Measurements from ENCODE around the gene CENPL.
"Not testable (repeated sequence)": the region's sequence is repeated elsewhere in the genome, so short reads cannot be mapped to it uniquely, and the experiment has no call there.

Gene CENPL

GRCh38 chr1:173823781-173824314 lies 835 bp downstream of the CENPL start:
- Histone ChIP-seq H3K18ac (ENCODE audit: low read length) (peak overlapping the region; percentile 28), H3K79me2 (ENCODE audit: control insufficient read depth, insufficient read depth, low read length, poor library complexity) (peaks cover 3% of the 10 kb centered on the region), H2BK120ac (ENCODE audit: insufficient read depth, low read length, poor library complexity) (peak overlapping the region; percentile 40), H4K8ac (ENCODE audit: low read depth, low read length) (peak overlapping the region; percentile 78), H3K14ac (ENCODE audit: low read length) (peak overlapping the region; percentile 48), H3K4ac (ENCODE audit: low read depth, low read length) (peak overlapping the region; percentile 37), H4K12ac (ENCODE audit: low read depth, low read length) (peak overlapping the region; percentile 71), H2BK12ac (ENCODE audit: low read length) (no peak overlapping the region), H3K27ac (ENCODE audit: low read depth, low read length) (peak overlapping the region; percentile 75), H3K79me1 (ENCODE audit: low read length) (peaks cover 7% of the 10 kb centered on the region), H3K9ac (ENCODE audit: low read length) (peak overlapping the region; percentile 71), H3K4me1 (ENCODE audit: control insufficient read depth in 1 of 2, insufficient read depth in 2 of 2, low read length in 2 of 2) (peaks cover 0 to 1% of the 10 kb centered on the region in 2 experiments), H3K36me3 (ENCODE audit: control insufficient read depth in 1 of 2, insufficient read depth in 2 of 2, low read length in 2 of 2) (no peaks in the 10 kb centered on the region), H3K9me3 (ENCODE audit: insufficient read depth, low read depth, low read length) (no peaks in the 10 kb centered on the region), H2AFZ (ENCODE audit: insufficient read depth, low read length, poor library complexity) (peak overlapping the region; percentile 71), H3K23ac (ENCODE audit: low read length) (no peak overlapping the region), H3K4me3 (ENCODE audit: low read depth, low read length) (peak overlapping the region; percentile 84), H4K91ac (ENCODE audit: low read depth, low read length) (peak overlapping the region; percentile 71), H2BK5ac (ENCODE audit: low read depth, low read length, poor library complexity) (peak overlapping the region; percentile 55), H3K4me2 (ENCODE audit: low read length) (peak overlapping the region; percentile 81), H3K27me3 (ENCODE audit: insufficient read depth, low read length) (no peaks in the 10 kb centered on the region), H2AK5ac (ENCODE audit: low read length) (no peak overlapping the region)
- no CpG with 5 or more reads among the region's 25 CpGs for WGBS (ENCODE audit: extremely low coverage, insufficient coverage, insufficient read length)
- DNase-seq = peak; percentile 36 to 78

- H3K36me3 ChIP-seq (ENCODE audit: control insufficient read depth in 1 of 2, insufficient read depth in 2 of 2, low read length in 2 of 2) = no peaks in the 10 kb centered on the region
- no peak overlapping the region for H4K8ac ChIP-seq (ENCODE audit: low read depth, low read length)
- no peak overlapping the region for H2AK5ac ChIP-seq (ENCODE audit: low read length)
- H3K4me1 ChIP-seq (ENCODE audit: control insufficient read depth in 1 of 2, insufficient read depth in 2 of 2, low read length in 2 of 2) = peaks cover 0 to 1% of the 10 kb centered on the region in 2 experiments
- no peak overlapping the region for H2BK120ac ChIP-seq (ENCODE audit: insufficient read depth, low read length, poor library complexity)
- no peak overlapping the region for H2AFZ ChIP-seq (ENCODE audit: insufficient read depth, low read length, poor library complexity)
- H3K27ac ChIP-seq (ENCODE audit: low read depth, low read length) = no peak overlapping the region
- no peak overlapping the region for H3K14ac ChIP-seq (ENCODE audit: low read length)
- H3K9ac ChIP-seq (ENCODE audit: low read length) = no peak overlapping the region
- no peak overlapping the region for H4K91ac ChIP-seq (ENCODE audit: low read depth, low read length)
- no peak overlapping the region for H2BK5ac ChIP-seq (ENCODE audit: low read depth, low read length, poor library complexity)
- no peak overlapping the region for H2BK12ac ChIP-seq (ENCODE audit: low read length)
- no peak overlapping the region for H3K23ac ChIP-seq (ENCODE audit: low read length)
- no peaks in the 10 kb centered on the region for H3K9me3 ChIP-seq (ENCODE audit: insufficient read depth, low read depth, low read length)
- H3K79me2 ChIP-seq (ENCODE audit: control insufficient read depth, insufficient read depth, low read length, poor library complexity) = peaks cover 3% of the 10 kb centered on the region
- WGBS (ENCODE audit: extremely low coverage, insufficient coverage, insufficient read length) = no CpG with 5 or more reads among the region's 4 CpGs
- H4K12ac ChIP-seq (ENCODE audit: low read depth, low read length) = no peak overlapping the region
- no peak overlapping the region for H3K18ac ChIP-seq (ENCODE audit: low read length)
- no peak overlapping the region for H3K4me3 ChIP-seq (ENCODE audit: low read depth, low read length)
- DNase-seq = no peak
- no peak overlapping the region for H3K4me2 ChIP-seq (ENCODE audit: low read length)
- peaks cover 7% of the 10 kb centered on the region for H3K79me1 ChIP-seq (ENCODE audit: low read length)
- no peaks in the 10 kb centered on the region for H3K27me3 ChIP-seq (ENCODE audit: insufficient read depth, low read length)
- H3K4ac ChIP-seq (ENCODE audit: low read depth, low read length) = no peak overlapping the region
Observed at GRCh38 chr1:173821680-173822079, 3.0 kb downstream of the CENPL start.

- peak; percentile 5 to 51 for DNase-seq
- Histone ChIP-seq H3K23ac (ENCODE audit: low read length) (no peak overlapping the region), H2AFZ (ENCODE audit: insufficient read depth, low read length, poor library complexity) (no peak overlapping the region), H3K18ac (ENCODE audit: low read length) (no peak overlapping the region), H4K91ac (ENCODE audit: low read depth, low read length) (no peak overlapping the region), H3K79me2 (ENCODE audit: control insufficient read depth, insufficient read depth, low read length, poor library complexity) (no peaks in the 10 kb centered on the region), H4K12ac (ENCODE audit: low read depth, low read length) (no peak overlapping the region), H3K9ac (ENCODE audit: low read length) (no peak overlapping the region), H3K27ac (ENCODE audit: low read depth, low read length) (no peak overlapping the region), H2BK5ac (ENCODE audit: low read depth, low read length, poor library complexity) (no peak overlapping the region), H3K4me2 (ENCODE audit: low read length) (no peak overlapping the region), H3K4ac (ENCODE audit: low read depth, low read length) (no peak overlapping the region), H3K27me3 (ENCODE audit: insufficient read depth, low read length) (no peaks in the 10 kb centered on the region), H4K8ac (ENCODE audit: low read depth, low read length) (no peak overlapping the region), H3K14ac (ENCODE audit: low read length) (no peak overlapping the region), H3K79me1 (ENCODE audit: low read length) (no peaks in the 10 kb centered on the region), H2AK5ac (ENCODE audit: low read length) (no peak overlapping the region), H2BK120ac (ENCODE audit: insufficient read depth, low read length, poor library complexity) (no peak overlapping the region), H2BK12ac (ENCODE audit: low read length) (no peak overlapping the region), H3K36me3 (ENCODE audit: control insufficient read depth in 1 of 2, insufficient read depth in 2 of 2, low read length in 2 of 2) (no peaks in the 10 kb centered on the region), H3K4me3 (ENCODE audit: low read depth, low read length) (no peak overlapping the region), H3K4me1 (ENCODE audit: control insufficient read depth in 1 of 2, insufficient read depth in 2 of 2, low read length in 2 of 2) (peaks cover 0 to under 1% of the 10 kb centered on the region in 2 experiments), H3K9me3 (ENCODE audit: insufficient read depth, low read depth, low read length) (no peaks in the 10 kb centered on the region)
- no CpG with 5 or more reads among the region's 1 CpG for WGBS (ENCODE audit: extremely low coverage, insufficient coverage, insufficient read length)
Observed at GRCh38 chr1:173818459-173818858, 6.2 kb downstream of the CENPL start.

GRCh38 chr1:173813654-173814053 lies 11.0 kb downstream of the CENPL start:
- not testable (repeated sequence) for H4K12ac ChIP-seq (ENCODE audit: low read depth, low read length); H3K4ac ChIP-seq (ENCODE audit: low read depth, low read length); H4K91ac ChIP-seq (ENCODE audit: low read depth, low read length); H3K4me2 ChIP-seq (ENCODE audit: low read length); H2BK120ac ChIP-seq (ENCODE audit: insufficient read depth, low read length, poor library complexity); H2BK5ac ChIP-seq (ENCODE audit: low read depth, low read length, poor library complexity); H2AFZ ChIP-seq (ENCODE audit: insufficient read depth, low read length, poor library complexity); H3K9ac ChIP-seq (ENCODE audit: low read length); H3K27ac ChIP-seq (ENCODE audit: low read depth, low read length); DNase-seq; H2BK12ac ChIP-seq (ENCODE audit: low read length); H3K4me1 ChIP-seq (ENCODE audit: control insufficient read depth in 1 of 2, insufficient read depth in 2 of 2, low read length in 2 of 2); H3K4me3 ChIP-seq (ENCODE audit: low read depth, low read length); H3K18ac ChIP-seq (ENCODE audit: low read length); H3K27me3 ChIP-seq (ENCODE audit: insufficient read depth, low read length); H3K23ac ChIP-seq (ENCODE audit: low read length); H3K9me3 ChIP-seq (ENCODE audit: insufficient read depth, low read depth, low read length); H3K79me2 ChIP-seq (ENCODE audit: control insufficient read depth, insufficient read depth, low read length, poor library complexity); H2AK5ac ChIP-seq (ENCODE audit: low read length); H3K14ac ChIP-seq (ENCODE audit: low read length); H3K36me3 ChIP-seq (ENCODE audit: control insufficient read depth in 1 of 2, insufficient read depth in 2 of 2, low read length in 2 of 2); H4K8ac ChIP-seq (ENCODE audit: low read depth, low read length); H3K79me1 ChIP-seq (ENCODE audit: low read length)
- WGBS (ENCODE audit: extremely low coverage, insufficient coverage, insufficient read length) = no CpG with 5 or more reads among the region's 5 CpGs

All from trophoblast cell (in vitro differentiated cells and primary cell).